ENCODE measurements around the gene MZF1. TPM values are rescaled to one million over a fixed set of nuclear protein-coding genes. Genes with fewer than 3 reads are reported as not detected.

MZF1 gene
- total RNA-seq, 1 donor from 2014 or later: 15.8 TPM

GRCh38 chr19:58552655-58553054 is 20.5 kb downstream of the MZF1 start:
- no peak for TF ChIP-seq CTCF (IDR thresholded peaks at IDR 0.05)
- DNase-seq (ENCODE audit: low spot score): no peak
- no peaks in the 10 kb centered on the region for H3K9me3 Mint-ChIP-seq (ENCODE audit: low read depth)
- no peak overlapping the region for H3K4me3 Mint-ChIP-seq (ENCODE audit: unreplicated experiment)
- H3K36me3 Mint-ChIP-seq (ENCODE audit: low read depth): peaks cover 39% of the 10 kb centered on the region
- no peaks in the 10 kb centered on the region for H3K27me3 Mint-ChIP-seq (ENCODE audit: low read depth)
- peaks cover 40% of the 10 kb centered on the region for H3K4me1 Mint-ChIP-seq (ENCODE audit: low read depth)
- peak overlapping the region; percentile 29 for H3K27ac Mint-ChIP-seq (ENCODE audit: unreplicated experiment)

GRCh38 chr19:58551577-58552471 is 21.3 kb downstream of the MZF1 start:
- peaks cover 34% of the 10 kb centered on the region for H3K4me1 Mint-ChIP-seq (ENCODE audit: low read depth)
- H3K27ac Mint-ChIP-seq (ENCODE audit: unreplicated experiment): peak overlapping the region; percentile 29
- H3K9me3 Mint-ChIP-seq (ENCODE audit: low read depth): no peaks in the 10 kb centered on the region
- DNase-seq (ENCODE audit: low spot score): no peak
- no peaks in the 10 kb centered on the region for H3K27me3 Mint-ChIP-seq (ENCODE audit: low read depth)
- peaks cover 40% of the 10 kb centered on the region for H3K36me3 Mint-ChIP-seq (ENCODE audit: low read depth)
- H3K4me3 Mint-ChIP-seq (ENCODE audit: unreplicated experiment): no peak overlapping the region
- TF ChIP-seq CTCF (IDR thresholded peaks at IDR 0.05): no peak

- Mint-ChIP-seq H3K4me1 (ENCODE audit: low read depth) (peaks cover 34% of the 10 kb centered on the region), H3K36me3 (ENCODE audit: low read depth) (peaks cover 39% of the 10 kb centered on the region), H3K27ac (ENCODE audit: unreplicated experiment) (no peak overlapping the region)
Observed at GRCh38 chr19:58551123-58551497, 22.0 kb downstream of the MZF1 start.

GRCh38 chr19:58550362-58551122 is 22.6 kb downstream of the MZF1 start:
- Mint-ChIP-seq H3K27ac (ENCODE audit: unreplicated experiment) (no peak overlapping the region), H3K9me3 (ENCODE audit: low read depth) (no peaks in the 10 kb centered on the region), H3K27me3 (ENCODE audit: low read depth) (no peaks in the 10 kb centered on the region), H3K36me3 (ENCODE audit: low read depth) (peaks cover 40% of the 10 kb centered on the region), H3K4me1 (ENCODE audit: low read depth) (peaks cover 38% of the 10 kb centered on the region), H3K4me3 (ENCODE audit: unreplicated experiment) (no peak overlapping the region)
- TF ChIP-seq CTCF (IDR thresholded peaks at IDR 0.05): no peak
- peak; percentile 86 for DNase-seq (ENCODE audit: low spot score)

More at GRCh38 chr19:58551123-58551497, 22.0 kb downstream of the MZF1 start:
- H3K4me3 Mint-ChIP-seq (ENCODE audit: unreplicated experiment): no peak overlapping the region
- DNase-seq (ENCODE audit: low spot score): no peak
- no peak for TF ChIP-seq CTCF (IDR thresholded peaks at IDR 0.05)
- H3K9me3 Mint-ChIP-seq (ENCODE audit: low read depth): no peaks in the 10 kb centered on the region
- no peaks in the 10 kb centered on the region for H3K27me3 Mint-ChIP-seq (ENCODE audit: low read depth)

GRCh38 chr19:58549664-58550361 is 23.3 kb downstream of the MZF1 start:
- no peak for TF ChIP-seq CTCF (IDR thresholded peaks at IDR 0.05)
- peak; percentile 65 for DNase-seq (ENCODE audit: low spot score)
- H3K36me3 Mint-ChIP-seq (ENCODE audit: low read depth): peaks cover 36% of the 10 kb centered on the region
- H3K9me3 Mint-ChIP-seq (ENCODE audit: low read depth): no peaks in the 10 kb centered on the region
- no peak overlapping the region for H3K4me3 Mint-ChIP-seq (ENCODE audit: unreplicated experiment)
- H3K27me3 Mint-ChIP-seq (ENCODE audit: low read depth): no peaks in the 10 kb centered on the region
- H3K27ac Mint-ChIP-seq (ENCODE audit: unreplicated experiment): no peak overlapping the region
- H3K4me1 Mint-ChIP-seq (ENCODE audit: low read depth): peaks cover 32% of the 10 kb centered on the region

Measured in chondrocyte (in vitro differentiated cells).